HL-60 (cell line): ENCODE results near the gene COX14.
"Not testable (repeated sequence)": the region's sequence is repeated elsewhere in the genome, so short reads cannot be mapped to it uniquely, and the experiment has no call there.

Experiments
- DNase-seq, 2 experiments: peaks; one replicate each; pipeline ENCODE4 v3.0.0-alpha.2; 2010 to 2020; ENCODE audit warnings: low read depth in 1 of 2, low spot score in 1 of 2
- H3K27ac ChIP-seq: fragments of 250-450 bp; sonication (Bioruptor Pico); replicated peaks from 2 replicates; pipeline ENCODE4 v1.5.1; 2020; ENCODE audit warnings: mild to moderate bottlenecking, moderate library complexity
- H3K27me3 ChIP-seq: fragments of 250-450 bp; sonication (Bioruptor Pico); 2 replicates; pipeline ENCODE4 v1.5.1; 2021; ENCODE audit warnings: mild to moderate bottlenecking, moderate library complexity; ENCODE audit not compliant: insufficient read depth, poor library complexity, severe bottlenecking
- H3K4me3 ChIP-seq: replicated peaks from 2 replicates; pipeline ENCODE4 v1.5.1; 2011; ENCODE audit warnings: mild to moderate bottlenecking, control low read depth, low read length; ENCODE audit not compliant: insufficient read depth
- GABPA ChIP-seq: IDR thresholded peaks from 2 replicates; pipeline ENCODE4 v1.6.1; 2012; ENCODE audit warnings: low read depth
- POLR2AphosphoS5 ChIP-seq: IDR thresholded peaks from 2 replicates; pipeline ENCODE4 v1.6.1; 2012; ENCODE audit warnings: low read depth
- SPI1 ChIP-seq: IDR thresholded peaks from 2 replicates; pipeline ENCODE4 v1.6.1; 2012; ENCODE audit warnings: low read depth, mild to moderate bottlenecking, borderline replicate concordance
- TF ChIP-seq, protein P1 (sequence below): IDR thresholded peaks from 2 replicates; pipeline ENCODE4 v1.6.1; 2012; ENCODE audit warnings: low read depth; ENCODE audit not compliant: insufficient replicate concordance
- TF ChIP-seq, protein P2 (sequence below): IDR thresholded peaks from one replicate; pipeline ENCODE4 v1.5.1; 2011; ENCODE audit warnings: low read length, control low read depth, inconsistent platforms; ENCODE audit not compliant: insufficient read depth

COX14 gene

DNA sequence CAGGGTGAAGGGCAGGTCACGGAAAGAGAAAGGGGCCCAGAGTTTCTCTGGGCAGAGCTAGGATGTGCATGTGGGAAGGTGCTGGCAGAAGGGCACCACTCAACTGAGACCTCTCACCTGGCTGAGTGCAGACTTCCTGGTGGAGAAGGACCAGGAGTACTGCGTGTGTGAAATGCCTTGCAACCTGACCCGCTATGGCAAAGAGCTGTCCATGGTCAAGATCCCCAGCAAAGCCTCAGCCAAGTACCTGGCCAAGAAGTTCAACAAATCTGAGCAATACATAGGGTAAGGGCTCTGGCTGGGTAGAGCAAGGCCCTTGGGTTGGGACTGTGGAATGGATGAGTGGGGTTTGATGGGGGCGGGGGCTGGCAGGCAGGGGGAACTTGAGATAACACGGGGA lies 32.3 kb upstream of the COX14 start:
- no peak overlapping the region for H3K4me3 ChIP-seq
- H3K27me3 ChIP-seq = no peaks in the 10 kb centered on the region
- TF ChIP-seq POLR2AphosphoS5 = no peak
- TF ChIP-seq, protein P1, sequence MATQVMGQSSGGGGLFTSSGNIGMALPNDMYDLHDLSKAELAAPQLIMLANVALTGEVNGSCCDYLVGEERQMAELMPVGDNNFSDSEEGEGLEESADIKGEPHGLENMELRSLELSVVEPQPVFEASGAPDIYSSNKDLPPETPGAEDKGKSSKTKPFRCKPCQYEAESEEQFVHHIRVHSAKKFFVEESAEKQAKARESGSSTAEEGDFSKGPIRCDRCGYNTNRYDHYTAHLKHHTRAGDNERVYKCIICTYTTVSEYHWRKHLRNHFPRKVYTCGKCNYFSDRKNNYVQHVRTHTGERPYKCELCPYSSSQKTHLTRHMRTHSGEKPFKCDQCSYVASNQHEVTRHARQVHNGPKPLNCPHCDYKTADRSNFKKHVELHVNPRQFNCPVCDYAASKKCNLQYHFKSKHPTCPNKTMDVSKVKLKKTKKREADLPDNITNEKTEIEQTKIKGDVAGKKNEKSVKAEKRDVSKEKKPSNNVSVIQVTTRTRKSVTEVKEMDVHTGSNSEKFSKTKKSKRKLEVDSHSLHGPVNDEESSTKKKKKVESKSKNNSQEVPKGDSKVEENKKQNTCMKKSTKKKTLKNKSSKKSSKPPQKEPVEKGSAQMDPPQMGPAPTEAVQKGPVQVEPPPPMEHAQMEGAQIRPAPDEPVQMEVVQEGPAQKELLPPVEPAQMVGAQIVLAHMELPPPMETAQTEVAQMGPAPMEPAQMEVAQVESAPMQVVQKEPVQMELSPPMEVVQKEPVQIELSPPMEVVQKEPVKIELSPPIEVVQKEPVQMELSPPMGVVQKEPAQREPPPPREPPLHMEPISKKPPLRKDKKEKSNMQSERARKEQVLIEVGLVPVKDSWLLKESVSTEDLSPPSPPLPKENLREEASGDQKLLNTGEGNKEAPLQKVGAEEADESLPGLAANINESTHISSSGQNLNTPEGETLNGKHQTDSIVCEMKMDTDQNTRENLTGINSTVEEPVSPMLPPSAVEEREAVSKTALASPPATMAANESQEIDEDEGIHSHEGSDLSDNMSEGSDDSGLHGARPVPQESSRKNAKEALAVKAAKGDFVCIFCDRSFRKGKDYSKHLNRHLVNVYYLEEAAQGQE = peak; percentile 73

DNA sequence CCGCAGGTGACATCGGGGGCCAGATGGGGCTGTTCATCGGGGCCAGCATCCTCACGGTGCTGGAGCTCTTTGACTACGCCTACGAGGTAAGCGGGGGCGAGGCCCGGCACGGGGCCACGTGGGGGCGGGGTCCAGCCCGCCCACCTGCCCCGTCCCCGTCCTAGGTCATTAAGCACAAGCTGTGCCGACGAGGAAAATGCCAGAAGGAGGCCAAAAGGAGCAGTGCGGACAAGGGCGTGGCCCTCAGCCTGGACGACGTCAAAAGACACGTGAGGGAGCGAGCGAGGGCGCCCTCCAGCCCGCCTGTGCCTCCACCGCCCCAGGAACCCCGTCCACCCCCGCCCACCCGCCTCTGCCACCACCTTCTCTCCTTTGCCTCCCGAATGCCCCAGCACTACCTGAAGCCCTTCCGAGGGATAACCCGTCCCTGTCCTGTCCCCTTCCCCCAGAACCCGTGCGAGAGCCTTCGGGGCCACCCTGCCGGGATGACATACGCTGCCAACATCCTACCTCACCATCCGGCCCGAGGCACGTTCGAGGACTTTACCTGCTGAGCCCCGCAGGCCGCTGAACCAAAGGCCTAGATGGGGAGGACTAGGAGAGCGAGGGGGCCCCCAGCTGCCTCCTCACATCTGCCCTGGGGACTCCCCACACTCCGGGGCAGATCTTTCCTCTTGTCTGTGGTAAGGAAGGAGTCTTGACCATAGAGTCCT lies 30.8 kb upstream of the COX14 start:
- no peak for DNase-seq
- TF ChIP-seq GABPA (no peak), SPI1 (no peak), POLR2AphosphoS5 (no peak)
- TF ChIP-seq, protein P2, sequence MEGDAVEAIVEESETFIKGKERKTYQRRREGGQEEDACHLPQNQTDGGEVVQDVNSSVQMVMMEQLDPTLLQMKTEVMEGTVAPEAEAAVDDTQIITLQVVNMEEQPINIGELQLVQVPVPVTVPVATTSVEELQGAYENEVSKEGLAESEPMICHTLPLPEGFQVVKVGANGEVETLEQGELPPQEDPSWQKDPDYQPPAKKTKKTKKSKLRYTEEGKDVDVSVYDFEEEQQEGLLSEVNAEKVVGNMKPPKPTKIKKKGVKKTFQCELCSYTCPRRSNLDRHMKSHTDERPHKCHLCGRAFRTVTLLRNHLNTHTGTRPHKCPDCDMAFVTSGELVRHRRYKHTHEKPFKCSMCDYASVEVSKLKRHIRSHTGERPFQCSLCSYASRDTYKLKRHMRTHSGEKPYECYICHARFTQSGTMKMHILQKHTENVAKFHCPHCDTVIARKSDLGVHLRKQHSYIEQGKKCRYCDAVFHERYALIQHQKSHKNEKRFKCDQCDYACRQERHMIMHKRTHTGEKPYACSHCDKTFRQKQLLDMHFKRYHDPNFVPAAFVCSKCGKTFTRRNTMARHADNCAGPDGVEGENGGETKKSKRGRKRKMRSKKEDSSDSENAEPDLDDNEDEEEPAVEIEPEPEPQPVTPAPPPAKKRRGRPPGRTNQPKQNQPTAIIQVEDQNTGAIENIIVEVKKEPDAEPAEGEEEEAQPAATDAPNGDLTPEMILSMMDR = no peak
- TF ChIP-seq, protein P1 = no peak
- Histone ChIP-seq H3K4me3 (no peak overlapping the region), H3K27ac (no peak overlapping the region), H3K27me3 (no peaks in the 10 kb centered on the region)

More for the DNA sequence above, 32.3 kb upstream of the COX14 start:
- H3K27ac ChIP-seq = no peak overlapping the region
- DNase-seq = no peak

DNA sequence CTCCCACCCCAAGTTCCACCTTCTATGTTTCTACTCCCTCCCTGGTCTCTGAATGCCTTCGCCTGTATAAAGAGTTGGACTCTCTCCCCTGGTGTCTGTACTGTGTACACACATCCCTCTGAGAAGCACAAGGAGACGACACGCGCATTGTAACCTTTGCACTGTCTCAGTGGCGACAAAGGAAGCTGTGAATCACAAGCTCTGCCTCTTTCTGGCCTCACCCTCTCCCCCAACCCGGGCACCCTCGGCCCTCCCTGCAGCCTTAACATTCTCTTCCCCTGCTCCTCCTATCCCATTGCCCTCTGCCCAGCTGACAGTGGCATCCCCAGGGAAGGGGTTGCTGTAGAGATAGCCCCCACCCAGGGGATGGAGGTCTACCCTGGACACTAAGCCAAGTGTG lies 29.4 kb upstream of the COX14 start:
- no peak overlapping the region for H3K4me3 ChIP-seq
- DNase-seq = no peak
- no peak overlapping the region for H3K27ac ChIP-seq
- TF ChIP-seq SPI1 (no peak), GABPA (no peak)
- H3K27me3 ChIP-seq = no peaks in the 10 kb centered on the region

DNA sequence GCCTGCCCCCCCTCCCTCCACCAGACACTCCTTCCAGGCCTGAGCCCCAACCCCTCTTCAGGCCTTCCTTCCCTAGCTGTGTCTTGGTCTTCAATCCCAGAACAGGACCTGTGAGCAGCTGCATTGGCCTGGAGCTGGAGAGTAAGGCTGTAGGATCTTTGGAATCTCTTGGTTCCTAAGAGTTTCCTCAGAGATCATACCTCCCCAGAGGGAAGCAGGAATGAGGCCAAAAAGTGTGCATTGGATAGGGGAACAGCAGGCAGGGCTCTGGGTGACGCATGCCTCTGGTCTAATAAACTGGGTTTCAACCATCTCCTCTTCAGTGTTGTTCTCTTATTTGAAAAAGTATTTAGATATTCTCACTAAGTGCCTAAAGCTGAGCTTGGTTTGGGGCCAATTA lies 28.7 kb upstream of the COX14 start:
- no peak for DNase-seq
- no peak overlapping the region for H3K27ac ChIP-seq
- TF ChIP-seq, protein P2 = no peak
- TF ChIP-seq GABPA (no peak), SPI1 (no peak), POLR2AphosphoS5 (no peak)
- TF ChIP-seq, protein P1 = no peak
- no peak overlapping the region for H3K4me3 ChIP-seq
- H3K27me3 ChIP-seq = no peaks in the 10 kb centered on the region

DNA sequence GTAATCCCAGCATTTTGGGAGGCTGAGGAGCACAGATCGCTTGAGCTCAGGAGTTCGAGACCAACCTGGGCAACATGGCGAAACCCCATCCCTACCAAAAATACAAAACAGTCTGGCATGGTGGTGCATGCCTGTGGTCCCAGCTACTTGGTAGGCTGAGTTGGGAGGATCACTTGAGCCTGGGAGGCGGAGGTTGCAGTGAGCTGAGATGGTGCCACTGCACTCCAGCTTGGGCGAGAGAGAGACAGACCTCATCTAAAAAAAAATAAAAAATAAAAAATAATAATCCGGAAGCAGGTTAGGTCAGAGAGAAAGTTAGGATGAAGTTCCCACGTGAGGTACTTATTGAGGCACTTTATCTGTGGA lies 27.6 kb upstream of the COX14 start:
- peak overlapping the region; percentile 72 for H3K4me3 ChIP-seq
- DNase-seq, H3K27me3 ChIP-seq: not testable (repeated sequence)
- H3K27ac ChIP-seq = peak overlapping the region; percentile 71
